Activated CD8-positive, alpha-beta memory T cell treated with anti-CD3 and anti-CD28 coated beads for 4 hours (primary cell): ENCODE data around the gene PRDM13.
"Not testable (repeated sequence)": the region's sequence is repeated elsewhere in the genome, so short reads cannot be mapped to it uniquely, and the experiment has no call there.

Experiments used
- DNase-seq, 2 donors: peaks; one replicate each; pipeline ENCODE4 v3.0.0-alpha.2; 2020; ENCODE audit warnings: low read depth in 2 of 2

PRDM13 gene

GRCh38 chr6:99606656-99607415 is at the start of gene PRDM13:
TSS of gene PRDM13 (plus strand) at chr6:99606833. CDS start at chr6:99607035, 202 bp downstream.
- no peak for DNase-seq

GRCh38 chr6:99559057-99559456 is 47.6 kb upstream of the PRDM13 start:
- no peak for DNase-seq

GRCh38 chr6:99560668-99561067 is 46.0 kb upstream of the PRDM13 start:
- DNase-seq: no peak

- no peak for DNase-seq
Measured at GRCh38 chr6:99563056-99563723, 43.4 kb upstream of the PRDM13 start.

GRCh38 chr6:99568103-99568933 is 38.3 kb upstream of the PRDM13 start, which contains the start of gene CCNC:
TSS of gene CCNC (minus strand) at chr6:99568660. CDS start at chr6:99568527, 133 bp downstream.
- DNase-seq: peak; percentile 77 to 83

- DNase-seq: no peak
Measured at GRCh38 chr6:99573980-99574617, 32.5 kb upstream of the PRDM13 start.

- DNase-seq: no peak
Measured at GRCh38 chr6:99575544-99576227, 30.9 kb upstream of the PRDM13 start.

- no peak for DNase-seq
Measured at GRCh38 chr6:99579781-99580180, 26.9 kb upstream of the PRDM13 start.

GRCh38 chr6:99587792-99588191 is 18.8 kb upstream of the PRDM13 start:
- no peak for DNase-seq

GRCh38 chr6:99588618-99589289 is 17.9 kb upstream of the PRDM13 start:
- peak; percentile 38 to 39 for DNase-seq

GRCh38 chr6:99589290-99589672 is 17.4 kb upstream of the PRDM13 start:
- DNase-seq: no peak

GRCh38 chr6:99589907-99590493 is 16.6 kb upstream of the PRDM13 start:
- DNase-seq: no peak

- DNase-seq: no peak
Measured at GRCh38 chr6:99590728-99591672, 15.6 kb upstream of the PRDM13 start.

- DNase-seq: no peak
Measured at GRCh38 chr6:99591673-99592364, 14.8 kb upstream of the PRDM13 start.

- no peak for DNase-seq
Measured at GRCh38 chr6:99592900-99593299, 13.7 kb upstream of the PRDM13 start.

- not testable (repeated sequence) for DNase-seq
Measured at GRCh38 chr6:99594696-99595095, 11.9 kb upstream of the PRDM13 start.

- DNase-seq: no peak
Measured at GRCh38 chr6:99602520-99603420, 3.9 kb upstream of the PRDM13 start.
